ENCODE results near the gene ANKRD31.
A peak's percentile ranks its signal among the peaks of the same experiment; 100 is the strongest.
"Not testable (repeated sequence)": the region's sequence is repeated elsewhere in the genome, so short reads cannot be mapped to it uniquely, and the experiment has no call there.

Gene ANKRD31

DNA sequence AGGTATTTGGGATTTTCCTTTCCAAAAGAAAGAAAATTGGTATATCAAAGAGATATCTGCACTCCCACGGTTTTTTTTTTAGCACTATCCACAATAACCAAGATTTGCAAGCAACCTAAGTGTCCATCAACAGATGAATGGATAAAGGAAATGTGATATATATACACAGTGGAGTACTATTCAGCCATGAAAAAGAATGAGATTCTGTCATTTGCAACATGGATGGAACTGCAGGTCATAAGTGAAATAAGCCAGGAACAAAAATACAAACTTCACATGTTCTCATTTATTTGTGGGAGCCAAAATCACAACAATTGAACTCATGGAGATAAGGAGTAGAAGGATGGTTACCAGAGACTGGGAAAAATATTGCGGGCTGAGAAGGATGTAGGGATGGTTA, 9.8 kb downstream of the ANKRD31 start:
- no peak for FAIRE-seq

DNA sequence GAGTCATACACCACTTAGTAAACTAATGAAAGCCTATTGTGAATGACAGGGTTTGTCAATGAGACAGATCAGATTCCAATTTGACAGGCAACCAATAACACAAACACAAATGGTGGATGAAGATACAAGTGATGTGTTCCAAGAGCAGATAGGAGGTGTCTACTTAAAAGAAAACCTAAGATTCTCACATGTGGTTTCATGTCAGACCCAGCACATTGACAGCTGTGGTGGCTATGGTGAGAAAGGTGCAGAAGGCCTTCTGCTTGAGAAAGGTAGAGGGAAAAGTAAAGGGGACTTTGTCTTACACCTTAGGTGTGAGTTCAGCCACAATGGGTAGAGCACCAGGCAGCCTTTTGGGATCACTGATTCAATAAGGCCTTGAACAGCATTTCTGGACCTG, 11.2 kb downstream of the ANKRD31 start:
- FAIRE-seq = no peak

DNA sequence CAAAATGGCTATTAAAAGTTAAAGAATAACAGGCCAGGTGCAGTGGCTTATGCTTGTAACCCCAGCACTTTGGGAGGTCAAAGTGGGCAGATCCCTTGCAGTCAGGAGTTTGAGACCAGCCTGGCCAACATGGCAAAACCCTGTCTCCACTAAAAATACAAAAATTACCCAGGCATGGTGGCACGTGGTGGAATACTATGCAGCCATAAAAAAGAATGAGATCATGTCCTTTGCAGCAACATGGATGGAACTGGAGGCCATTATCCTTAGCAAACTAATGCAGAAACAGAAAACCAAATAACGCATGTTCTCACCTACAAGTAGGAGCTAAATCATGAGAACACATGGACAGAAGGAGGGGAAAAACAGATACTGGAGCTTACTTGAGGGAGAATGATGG, 15.9 kb downstream of the ANKRD31 start:
- FAIRE-seq = not testable (repeated sequence)

DNA sequence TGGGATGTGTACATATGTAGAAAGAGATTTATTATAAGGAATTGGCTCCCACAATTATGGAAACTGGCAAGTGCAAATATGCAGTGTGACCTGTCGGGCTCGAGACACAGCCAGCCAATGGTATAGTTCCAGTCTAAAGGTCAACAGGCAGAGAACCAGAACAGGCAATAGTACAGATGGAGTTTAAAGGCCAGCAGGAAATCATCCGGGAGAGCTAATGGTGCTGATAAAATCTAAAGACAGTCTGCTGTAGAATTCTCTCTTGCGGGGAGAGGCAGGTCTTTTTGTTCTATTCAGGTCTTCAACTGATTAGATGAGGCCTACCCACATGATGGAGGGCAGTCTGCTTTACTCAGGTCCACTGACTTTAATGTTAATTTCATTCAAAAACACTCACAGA, 21.8 kb downstream of the ANKRD31 start:
- FAIRE-seq = no peak

DNA sequence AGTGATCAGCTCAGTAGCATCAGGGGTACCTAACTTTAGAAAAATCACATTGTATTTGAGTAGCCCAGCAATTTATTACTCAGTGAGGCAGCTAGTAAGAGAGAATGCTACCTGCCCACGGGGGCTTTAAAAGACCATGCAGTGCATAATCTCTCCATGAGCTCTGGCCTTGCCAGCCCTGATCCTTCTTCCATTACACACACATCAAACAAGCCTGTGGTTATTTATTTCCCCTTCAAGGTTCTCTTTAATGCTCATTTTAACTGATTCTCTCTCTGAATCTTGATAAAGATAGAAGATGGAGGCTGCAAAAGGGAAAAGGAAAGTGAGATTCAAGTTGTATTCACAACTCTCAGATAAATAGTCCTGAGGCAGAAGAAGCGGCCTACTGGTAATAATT, 22.3 kb downstream of the ANKRD31 start:
- no peak for FAIRE-seq

DNA sequence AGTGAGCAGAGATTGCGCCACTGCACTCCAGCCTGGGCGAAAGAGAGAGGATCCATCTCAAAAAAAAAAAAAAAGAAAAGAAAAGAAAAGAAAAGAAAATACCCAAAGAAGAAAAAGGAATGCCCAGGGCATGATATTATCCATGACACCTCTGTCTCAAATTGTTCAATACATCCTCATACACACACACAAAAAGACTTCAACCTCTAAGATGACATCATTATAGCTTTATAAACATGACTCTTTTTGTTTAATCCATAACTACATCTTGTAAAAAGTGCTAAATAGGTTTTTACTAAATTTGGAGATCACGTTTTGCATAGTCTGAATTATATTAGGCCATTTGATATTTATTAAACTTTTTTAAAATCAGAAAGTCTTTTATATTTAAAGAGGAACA, 33.1 kb downstream of the ANKRD31 start:
- no peak for FAIRE-seq

DNA sequence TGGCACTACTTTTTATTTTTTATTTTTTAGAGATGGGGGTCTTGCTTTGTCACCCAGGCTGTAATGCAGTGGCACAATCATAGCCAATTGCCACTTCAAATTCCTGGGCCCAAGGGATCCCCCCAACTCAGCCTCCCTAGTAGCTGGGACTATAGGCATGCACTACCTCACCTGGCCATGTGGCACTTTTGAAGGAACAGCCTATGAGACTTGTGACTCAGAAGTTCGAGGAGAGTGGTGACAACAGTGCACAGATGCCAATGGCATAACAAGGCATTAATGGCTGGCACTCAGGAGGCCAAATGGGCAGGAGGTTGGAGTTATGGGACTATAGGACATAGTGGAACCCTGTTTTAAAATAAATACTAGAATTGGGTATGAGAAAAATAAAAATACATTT, 33.7 kb downstream of the ANKRD31 start:
- no peak for FAIRE-seq

DNA sequence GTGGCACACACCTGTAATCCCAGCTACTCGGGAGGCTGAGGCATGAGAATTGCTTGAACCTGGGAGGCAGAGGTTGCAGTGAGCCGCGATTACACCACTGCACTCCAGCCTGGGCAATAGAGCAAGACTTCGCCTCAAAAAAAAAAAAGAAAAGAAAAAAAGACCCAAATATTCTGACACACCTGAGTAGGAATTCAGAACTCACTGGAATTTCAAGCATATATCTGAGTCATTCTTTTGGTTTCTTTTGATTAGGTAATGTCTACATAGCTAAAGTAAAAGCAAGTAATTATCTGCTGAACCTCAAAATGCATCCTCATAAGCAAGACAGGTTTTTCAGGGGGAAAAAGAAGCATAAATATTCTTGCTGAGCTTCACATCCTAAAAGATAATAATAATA, 35.9 kb downstream of the ANKRD31 start:
- FAIRE-seq = no peak

DNA sequence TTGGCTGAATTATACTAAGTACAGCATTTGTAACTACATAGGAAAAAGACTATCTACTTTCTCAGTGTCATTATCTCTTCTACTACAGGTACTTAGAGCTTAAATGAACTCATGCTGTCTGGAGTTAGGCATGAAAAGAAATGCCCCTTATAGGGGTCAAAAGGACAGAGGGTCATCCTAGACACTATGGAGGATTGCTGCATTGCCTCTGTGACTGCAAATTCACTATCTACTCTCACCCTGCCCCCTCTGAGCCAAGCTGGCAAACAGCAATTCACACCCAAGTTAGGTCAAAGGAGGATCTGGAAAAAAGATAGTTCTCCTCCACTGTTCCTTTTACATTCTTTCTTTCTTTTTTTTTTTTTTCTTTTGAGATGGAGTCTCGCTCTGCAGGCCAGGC, 36.7 kb downstream of the ANKRD31 start:
- no peak for FAIRE-seq

DNA sequence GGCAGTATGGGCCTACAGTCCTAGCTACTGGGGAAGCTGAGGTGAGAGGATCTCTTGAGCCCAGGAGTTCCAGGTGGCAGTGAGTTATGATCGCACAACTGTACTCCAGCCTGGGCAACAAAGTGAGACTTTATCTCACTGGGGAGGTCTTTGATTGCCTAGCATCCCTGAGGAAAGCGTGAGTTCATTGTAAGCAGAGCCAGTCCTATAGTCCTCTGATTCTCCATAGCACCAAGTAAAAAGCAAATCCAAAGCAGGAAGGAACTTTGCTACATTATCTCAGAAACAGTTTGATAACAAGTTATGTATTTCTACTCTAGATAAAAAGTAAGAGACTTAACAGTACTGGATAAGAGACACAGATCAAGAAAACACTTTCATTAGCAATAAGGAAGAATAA, 37.6 kb downstream of the ANKRD31 start:
- no peak for FAIRE-seq

DNA sequence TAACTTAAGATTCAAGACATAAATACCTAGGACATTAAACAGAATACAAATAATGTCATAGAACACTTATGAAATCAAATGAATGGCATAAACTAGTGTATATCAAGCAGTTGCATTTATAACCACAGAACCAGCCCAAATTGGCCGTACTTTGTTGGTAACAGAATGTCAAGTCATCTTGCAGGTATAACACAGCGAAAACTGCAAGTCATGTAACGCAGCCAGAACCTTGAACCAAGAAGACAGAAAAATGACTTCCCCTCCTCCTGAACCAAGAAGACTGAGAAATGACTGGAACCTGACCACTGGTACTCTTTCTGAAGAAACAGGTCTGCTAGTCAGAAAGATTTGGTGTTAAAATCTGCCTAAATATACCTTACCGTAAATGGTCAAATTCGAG, 38.9 kb downstream of the ANKRD31 start:
- FAIRE-seq = no peak

DNA sequence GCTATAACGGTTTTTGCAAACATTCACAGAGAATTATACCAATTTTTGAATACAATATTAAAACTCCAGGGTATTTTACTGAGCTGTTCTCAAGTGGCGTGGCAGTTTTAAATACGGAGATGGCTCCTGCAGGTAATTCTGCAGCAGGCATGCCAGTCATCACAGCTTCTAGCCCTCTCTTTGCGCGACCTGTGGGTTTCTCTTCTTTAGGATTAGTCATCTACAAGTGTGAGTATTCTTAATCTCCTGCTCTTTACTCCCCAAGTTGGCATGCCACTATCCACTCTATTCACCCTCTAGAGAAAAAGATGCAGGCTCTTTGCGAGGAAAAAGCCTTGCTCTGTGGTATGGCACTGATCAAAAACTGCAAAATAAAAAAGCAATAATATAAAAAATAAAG, 43.9 kb downstream of the ANKRD31 start:
- FAIRE-seq = no peak

DNA sequence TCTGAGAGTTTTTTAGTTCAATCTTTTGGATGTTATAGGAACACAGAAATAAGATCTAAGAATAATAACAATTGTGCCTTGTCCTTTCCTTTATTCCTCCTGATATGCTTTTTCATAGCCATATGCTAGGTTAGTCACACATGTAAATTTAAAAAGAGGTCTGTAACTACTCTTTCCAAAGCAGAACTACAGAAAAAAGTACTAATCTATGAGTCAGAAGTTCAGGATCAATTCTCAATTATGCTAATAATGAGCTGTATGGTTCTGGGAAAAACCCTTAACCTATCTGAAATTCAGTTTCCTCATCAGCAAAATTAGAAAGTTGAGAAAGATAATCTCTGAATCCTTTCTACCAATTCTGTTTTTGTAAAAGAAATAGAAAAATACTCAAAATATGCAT, 44.4 kb downstream of the ANKRD31 start:
- no peak for FAIRE-seq

DNA sequence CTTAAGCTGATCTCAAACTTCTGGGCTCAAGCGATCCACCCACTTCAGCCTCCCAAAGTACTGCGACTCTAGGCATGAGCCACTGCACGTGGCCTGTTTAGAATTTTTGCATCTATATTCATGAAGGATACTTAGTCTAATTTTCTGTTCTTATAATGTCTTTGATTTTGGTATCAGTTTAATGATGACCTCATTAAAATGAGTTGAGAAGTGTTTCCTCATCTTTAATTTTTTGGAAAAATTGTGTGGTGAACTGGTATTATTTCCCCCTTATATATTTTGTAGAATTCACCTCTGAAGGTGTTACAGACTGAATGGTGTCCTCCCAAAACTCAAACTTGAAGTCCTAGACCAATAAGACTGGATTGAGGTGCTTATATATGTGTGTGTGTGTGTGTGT, 46.5 kb downstream of the ANKRD31 start:
- FAIRE-seq = no peak

DNA sequence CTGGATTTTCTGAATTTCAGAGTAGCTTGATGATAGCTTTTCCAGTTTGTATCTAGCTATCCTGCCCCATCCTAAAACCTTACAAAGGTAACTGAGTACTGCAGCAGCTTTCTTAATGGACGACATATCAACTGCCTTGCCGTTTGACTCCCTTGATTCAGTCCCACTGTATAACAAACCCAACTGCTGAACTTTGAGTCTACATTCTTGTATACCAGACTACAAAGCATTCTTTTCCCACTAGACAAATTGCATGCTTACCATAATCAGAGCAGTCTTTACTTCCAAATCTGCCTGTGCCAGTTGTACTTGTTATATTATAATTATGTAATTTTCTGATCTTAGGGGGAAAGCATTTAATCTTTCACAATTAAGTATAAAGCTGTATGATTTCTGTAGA, 47.3 kb downstream of the ANKRD31 start:
- FAIRE-seq = no peak

DNA sequence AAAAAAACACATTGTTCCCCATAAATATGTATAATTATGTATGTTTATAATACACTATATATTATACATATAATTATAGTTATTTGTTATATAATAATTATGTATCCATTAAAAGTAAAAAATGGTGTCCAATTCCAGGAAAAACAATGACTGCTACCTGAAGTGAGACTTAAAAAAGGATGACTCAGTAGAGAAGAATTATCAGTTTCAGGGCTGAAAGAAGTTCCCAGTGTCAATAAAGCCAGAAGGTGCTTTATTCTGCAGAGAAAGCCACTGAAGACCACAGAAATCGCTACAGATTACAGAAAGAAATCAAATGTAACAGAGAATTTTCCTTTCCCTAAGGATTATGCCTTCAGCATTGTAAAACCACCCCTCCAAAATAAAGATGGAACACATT, 50.9 kb downstream of the ANKRD31 start:
- peak; percentile 11 for FAIRE-seq

DNA sequence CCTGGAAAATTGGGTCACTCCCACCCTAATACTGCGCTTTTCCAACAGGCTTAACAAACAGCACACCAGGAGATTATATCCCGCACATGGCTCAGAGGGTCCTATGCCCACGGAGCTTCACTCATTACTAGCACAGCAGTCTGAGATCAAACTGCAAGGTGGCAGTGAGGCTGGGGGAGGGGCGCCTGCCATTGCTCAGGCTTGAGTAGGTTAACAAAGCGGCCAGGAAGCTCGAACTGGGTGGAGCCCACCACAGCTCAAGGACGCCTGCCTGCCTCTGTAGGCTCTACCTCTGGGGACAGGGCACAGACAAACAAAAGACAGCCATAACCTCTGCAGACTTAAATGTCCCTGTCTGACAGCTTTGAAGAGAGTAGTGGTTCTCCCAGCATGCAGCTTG, 60.7 kb downstream of the ANKRD31 start:
- not testable (repeated sequence) for FAIRE-seq

DNA sequence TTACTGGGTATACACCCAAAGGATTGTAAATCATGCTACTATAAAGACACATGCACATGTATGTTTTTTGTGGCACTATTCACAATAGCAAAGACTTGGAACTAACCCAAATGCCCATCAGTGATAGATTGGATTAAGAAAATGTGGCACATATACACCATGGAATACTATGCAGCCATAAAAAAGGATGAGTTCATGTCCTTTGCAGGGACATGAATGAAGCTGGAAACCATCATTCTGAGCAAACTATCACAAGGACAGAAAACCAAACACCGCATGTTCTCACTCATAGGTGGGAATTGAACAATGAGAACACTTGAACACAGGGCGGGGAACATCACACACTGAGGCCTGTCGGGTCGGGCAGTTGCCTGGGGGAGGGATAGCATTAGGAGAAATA, 61.8 kb downstream of the ANKRD31 start:
- not testable (repeated sequence) for FAIRE-seq

DNA sequence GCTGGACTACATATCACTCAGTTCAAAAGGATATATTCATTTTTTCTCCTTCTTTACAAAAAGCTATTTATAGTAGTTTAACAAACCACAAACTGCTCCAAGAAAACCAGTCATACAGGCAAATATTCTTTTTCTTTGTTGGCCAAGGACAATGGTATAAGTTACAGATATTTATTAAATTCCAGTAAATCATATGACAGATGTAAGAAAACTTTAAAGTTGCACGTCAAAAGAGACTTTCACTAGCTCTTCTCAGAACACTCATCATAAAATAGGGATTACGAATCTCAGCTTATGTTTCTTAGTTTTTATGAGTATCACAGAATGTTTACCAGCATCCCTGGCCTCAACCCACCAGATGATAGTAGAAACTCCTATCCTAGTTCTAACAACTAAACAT, 67.2 kb downstream of the ANKRD31 start:
- no peak for FAIRE-seq

DNA sequence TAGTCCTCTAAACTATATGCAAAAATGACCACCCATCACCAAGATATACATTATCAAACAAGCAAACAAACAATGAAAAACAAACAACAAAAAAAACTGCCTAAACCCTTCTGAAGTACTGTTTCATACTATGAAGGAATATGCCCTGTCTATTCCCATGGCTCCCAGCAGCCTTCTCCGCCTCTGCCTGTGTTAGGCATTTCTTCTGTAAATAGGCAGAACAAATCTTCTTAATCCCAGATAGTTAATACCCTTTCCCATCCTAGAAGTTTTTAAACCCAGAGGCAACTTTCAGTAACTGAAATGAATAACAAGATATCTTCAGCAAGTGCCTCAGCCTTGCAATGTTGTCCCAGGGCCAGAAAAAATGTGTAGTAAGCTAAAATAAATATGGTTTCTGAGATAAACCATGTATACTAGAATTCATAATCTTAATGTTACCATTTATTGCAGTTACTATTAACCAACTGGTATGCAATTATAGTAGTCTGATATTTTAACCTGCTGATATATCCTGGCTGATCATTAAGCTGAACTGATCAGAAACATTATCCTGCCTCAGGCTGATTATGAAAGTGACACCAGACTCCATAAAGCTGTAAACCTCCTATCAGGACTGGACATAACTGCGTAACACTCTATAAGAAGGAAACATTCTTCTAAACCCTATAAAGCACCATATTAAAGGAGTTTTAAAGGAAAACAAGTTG, 68.5 kb downstream of the ANKRD31 start:
- FAIRE-seq = no peak

DNA sequence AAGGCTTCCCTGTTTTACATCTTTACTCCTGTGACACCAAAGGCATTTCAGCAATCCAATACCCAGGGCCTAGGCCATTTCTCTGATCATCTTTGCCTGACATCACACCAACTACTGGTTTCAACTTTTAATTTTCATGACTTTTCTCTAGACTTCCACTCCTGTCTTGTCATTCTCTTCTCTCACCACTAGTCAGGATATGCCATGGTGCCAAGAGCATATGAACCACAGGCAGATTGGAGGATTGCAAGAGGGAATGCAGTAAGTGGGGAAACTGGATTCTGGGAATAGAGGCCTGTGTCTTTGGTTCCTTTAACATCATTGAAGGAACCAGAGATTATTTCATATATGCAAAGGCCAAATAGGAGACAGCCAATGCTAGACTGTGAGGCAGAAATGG, 69.3 kb downstream of the ANKRD31 start:
- no peak for FAIRE-seq

DNA sequence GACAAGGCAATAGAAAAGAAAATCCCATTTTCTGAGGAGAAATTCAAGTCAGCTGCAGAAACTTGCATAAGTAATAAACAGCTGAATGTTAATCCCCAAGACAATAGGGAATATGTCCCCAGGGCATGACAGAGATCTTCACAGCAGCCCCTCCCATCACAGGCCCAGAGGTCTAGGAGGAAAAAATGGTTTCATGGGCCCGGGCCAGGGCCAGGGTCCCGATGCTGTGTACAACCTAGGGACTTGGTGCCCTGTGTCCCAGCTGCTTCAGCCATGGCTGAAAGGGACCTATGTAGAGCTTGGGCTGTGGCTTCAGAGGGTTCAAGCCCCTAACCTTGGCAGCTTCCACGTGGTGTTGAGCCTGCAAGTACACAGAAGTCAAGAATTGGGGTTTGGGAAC, 75.2 kb downstream of the ANKRD31 start:
- FAIRE-seq = not testable (repeated sequence)

DNA sequence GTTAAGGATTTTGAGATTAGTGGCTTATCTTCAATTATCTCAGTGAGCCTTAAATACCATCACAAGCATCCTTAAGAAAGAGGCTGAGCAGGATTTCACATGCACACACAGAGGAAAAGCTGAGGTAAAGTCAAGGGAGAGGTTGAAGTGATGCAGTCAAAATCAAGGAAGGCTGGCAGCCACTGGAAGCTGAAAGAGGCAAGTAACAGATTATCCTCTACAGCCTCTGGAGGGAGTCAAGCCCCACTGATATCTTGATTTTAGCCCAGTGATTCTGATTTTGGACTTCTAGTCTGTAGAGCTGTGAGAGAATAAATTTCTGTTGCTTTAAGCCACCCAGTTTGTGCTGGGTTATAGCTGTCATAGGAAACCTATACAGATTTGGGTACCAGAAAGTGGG, 80.1 kb downstream of the ANKRD31 start:
- peak; percentile 46 for FAIRE-seq

DNA sequence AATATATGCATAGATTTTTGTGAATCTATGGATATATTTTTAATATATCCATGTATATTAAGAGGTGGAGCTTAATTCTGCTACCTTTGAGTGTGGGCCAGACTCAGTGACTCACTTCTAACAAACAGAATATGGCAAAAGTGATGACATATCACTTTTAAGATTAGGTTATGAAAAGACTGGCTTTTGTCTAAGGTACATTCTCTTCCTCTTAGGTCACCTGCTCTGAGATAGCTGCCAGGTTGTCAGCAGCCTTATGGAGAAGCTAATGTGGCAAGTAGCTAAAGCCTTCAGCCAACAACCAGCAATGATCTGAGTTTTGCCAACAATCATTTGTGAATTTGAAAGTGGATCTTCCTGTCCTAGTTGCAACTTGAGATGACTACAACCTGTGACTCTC, 83.8 kb downstream of the ANKRD31 start:
- no peak for FAIRE-seq

DNA sequence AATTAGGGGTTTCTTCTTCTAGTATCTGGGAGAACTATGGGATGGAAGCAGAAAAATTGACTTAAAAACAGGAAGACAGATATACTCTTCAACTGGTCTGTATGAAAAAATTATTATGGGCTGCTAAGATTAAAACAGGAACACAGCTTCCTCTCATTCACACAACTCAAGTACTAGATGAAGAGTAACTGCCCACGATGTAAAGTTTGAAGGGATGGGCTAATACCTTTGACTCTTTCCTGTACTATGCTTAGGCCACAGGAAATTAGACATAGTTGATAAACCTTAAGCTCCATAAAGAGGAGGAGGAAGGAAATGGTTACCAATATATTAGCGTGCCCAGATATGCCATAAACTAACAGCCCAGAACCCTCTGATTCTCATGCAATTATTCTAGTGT, 88.6 kb downstream of the ANKRD31 start:
- no peak for FAIRE-seq
